HG02571 (cell line): ENCODE data around the gene NR6A1.

Source experiments
- ATAC-seq: cut with Tn5 transposase; IDR thresholded peaks from one replicate; pipeline ENCODE4 v1.9.1; 2021; ENCODE audit warnings: mild to moderate bottlenecking, moderate library complexity; ENCODE audit not compliant: unreplicated experiment

NR6A1 gene

DNA sequence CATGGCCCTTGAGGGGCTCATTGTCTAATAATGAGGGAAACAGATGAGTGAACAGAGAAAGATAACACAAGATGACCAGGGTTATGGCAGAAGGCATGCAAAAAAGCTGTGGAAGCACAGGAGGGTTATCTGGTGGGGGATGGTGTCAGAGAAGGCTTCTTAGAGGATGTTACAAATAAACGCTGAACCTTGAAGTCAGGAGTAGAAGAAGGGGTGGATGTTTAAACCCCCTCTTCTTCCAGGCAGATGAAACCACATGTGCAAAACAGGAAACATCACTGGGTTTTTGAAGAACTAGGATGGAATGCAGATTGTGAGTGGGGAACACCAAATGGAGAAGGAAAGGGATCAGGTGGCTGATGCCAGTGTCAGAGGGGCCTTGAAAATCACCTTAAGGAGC is 222.1 kb downstream of the NR6A1 start:
- no peak for ATAC-seq

GRCh38 chr9:124544535-124544934 is 226.6 kb downstream of the NR6A1 start:
- no peak for ATAC-seq

- ATAC-seq: no peak
Observed at GRCh38 chr9:124541824-124542223, 229.3 kb downstream of the NR6A1 start.

DNA sequence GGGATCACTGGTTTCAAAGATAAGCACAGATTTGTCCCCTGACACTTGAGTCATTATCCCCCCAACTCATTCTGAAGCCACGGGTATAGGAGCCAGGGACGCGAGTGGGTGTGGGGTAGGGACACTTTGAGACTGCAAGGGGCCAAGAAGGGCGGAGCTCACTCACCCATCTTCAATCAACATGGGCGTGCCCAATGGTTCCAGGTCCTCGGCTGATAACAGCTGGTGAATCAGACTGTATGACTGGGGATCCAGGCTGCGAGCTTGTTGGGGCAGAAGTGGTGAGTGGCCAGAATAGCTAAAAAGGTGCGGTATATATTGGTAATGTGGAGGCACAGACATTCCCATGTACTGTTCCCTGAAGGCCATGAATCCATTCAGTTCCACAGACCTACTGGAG is 233.2 kb downstream of the NR6A1 start:
- no peak for ATAC-seq

GRCh38 chr9:124535846-124536245 is 235.3 kb downstream of the NR6A1 start:
- no peak for ATAC-seq

DNA sequence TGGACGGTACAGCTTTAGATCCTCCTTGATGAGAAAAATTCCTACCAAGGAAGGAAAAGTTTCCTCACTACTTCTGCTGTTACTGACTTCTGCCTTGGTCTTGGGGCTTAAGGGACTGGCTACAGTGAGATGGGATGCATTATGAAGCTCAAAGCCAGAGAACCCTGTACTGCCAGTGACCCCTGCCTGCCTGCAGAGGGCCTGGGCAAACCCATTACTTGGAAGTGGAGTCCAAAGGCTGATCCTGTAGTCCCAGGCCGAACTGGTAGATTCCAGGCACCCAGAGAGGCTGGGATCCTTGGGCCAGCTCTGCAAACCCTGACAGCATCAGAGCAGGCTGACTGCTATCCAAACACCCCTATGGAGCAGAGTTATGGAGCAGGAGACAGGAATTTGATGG is 238.2 kb downstream of the NR6A1 start:
- ATAC-seq: no peak

DNA sequence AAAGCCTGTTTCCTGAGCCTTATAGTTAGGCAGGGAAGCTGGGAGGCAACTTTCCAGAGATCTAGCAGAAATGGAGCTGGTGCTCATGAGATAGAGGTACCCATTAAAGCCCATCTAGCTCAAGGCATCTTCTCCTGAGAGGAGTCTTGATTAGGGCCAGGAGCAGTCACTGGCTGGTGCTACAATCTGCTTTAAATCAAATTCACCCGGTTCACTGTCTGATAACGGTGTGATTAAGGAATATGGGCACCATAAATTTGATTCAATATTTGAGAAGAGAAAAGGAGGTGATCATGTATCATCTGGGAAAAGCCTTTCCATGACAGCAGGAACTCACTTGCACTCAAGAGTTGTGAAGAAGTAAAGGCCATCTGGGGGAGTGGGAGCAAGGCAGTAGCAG is 240.0 kb downstream of the NR6A1 start:
- no peak for ATAC-seq

DNA sequence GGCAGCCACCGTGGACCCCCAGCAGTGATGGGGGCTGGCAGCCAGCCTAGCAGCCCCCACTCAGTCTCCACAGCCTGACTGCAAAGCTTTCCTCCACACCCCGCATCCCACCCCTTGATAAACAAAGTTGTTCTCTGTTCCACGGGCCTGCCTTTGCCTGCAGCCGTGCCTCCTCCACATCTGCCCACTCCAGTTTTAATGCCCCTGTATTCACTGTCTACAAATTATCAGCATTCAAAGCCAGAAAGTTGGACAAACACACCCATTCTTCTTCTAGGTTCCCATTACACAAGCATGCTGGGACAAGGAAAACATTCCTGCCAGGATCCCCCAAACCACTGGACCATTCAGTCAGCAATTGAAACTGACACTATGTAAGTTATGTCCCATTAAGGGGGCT is 240.9 kb downstream of the NR6A1 start:
- ATAC-seq: no peak

- no peak for ATAC-seq
Observed at GRCh38 chr9:124527781-124528180, 243.3 kb downstream of the NR6A1 start.

GRCh38 chr9:124526174-124526573 is 244.9 kb downstream of the NR6A1 start:
- ATAC-seq: no peak

GRCh38 chr9:124522121-124523098 is 248.7 kb downstream of the NR6A1 start:
- no peak for ATAC-seq

- no peak for ATAC-seq
Observed at GRCh38 chr9:124521142-124521541, 250.0 kb downstream of the NR6A1 start.

DNA sequence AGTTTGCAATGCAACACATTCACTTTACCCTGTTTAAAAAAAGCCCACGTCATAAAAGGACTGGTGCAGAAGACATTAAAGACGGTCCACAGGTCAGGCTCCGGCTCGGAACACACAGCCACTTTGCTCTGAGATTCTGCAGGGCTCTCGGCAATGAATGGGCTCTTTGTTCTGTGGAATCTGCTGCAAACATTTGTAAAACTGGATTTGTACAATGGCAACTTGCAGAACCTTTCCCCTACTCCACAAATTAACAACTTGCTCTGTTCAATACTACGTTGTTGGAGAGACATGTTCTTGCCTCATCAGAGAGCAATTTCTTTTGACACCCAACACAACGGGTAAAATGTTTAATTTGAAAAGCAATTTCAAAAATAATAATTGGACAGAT is 250.9 kb downstream of the NR6A1 start:
- ATAC-seq: no peak

DNA sequence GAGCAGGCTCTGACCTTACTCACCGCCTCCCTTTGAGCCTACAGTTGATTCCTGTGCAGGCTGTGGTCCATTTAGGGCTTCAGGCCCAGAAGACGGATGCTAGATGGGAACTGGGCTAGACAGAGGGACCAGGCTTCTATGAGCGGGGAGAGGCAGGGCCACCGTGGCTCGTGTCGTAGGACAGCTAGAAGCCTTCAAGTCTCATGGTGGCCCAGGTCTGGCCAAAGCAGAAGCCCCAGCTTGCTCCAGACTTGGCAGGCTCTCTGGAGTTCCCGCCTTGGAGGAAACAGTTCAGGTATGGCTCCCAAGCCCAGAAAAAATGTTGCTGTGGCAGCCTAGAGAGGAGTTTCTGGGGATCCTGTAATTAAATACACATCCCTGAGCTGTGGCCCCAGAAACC is 253.0 kb downstream of the NR6A1 start:
- no peak for ATAC-seq

DNA sequence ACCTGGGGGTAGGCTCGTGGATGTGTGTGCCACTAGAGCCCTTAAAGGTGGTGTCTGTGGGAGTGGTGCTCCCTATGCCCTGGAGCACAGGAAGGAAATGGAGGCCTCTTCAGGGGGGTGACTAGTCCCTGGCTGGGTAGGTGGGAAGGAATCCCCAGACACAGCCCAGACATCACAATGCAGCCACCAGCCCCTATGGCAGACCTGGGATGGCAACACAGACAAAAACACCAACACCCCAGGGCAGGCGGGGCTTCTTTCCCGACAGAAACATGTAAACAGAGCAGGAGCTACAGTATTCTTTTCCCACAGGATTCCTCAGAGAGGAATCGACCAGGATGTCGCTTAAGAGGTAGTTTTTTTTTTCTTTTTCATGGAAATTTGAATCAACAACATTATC is 253.5 kb downstream of the NR6A1 start:
- ATAC-seq: no peak

DNA sequence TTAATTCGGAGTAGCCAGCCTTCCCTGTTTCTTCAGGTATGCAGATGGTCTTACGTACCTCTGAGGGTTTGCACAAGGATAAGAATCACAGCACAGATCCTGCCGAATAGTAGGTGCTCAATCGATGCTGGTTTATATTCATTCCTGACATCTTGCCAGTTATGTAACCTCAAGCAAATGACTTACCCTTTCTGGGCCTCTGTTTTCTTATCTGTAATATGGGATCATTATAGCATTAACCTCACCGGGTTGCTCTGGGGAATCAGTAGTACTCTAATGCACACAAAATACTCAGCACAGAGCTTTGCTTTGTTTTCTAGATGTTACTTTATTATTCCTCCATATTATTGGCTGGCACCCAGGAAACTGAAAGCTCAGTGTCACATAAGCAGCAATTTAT is 256.2 kb downstream of the NR6A1 start:
- ATAC-seq: no peak

DNA sequence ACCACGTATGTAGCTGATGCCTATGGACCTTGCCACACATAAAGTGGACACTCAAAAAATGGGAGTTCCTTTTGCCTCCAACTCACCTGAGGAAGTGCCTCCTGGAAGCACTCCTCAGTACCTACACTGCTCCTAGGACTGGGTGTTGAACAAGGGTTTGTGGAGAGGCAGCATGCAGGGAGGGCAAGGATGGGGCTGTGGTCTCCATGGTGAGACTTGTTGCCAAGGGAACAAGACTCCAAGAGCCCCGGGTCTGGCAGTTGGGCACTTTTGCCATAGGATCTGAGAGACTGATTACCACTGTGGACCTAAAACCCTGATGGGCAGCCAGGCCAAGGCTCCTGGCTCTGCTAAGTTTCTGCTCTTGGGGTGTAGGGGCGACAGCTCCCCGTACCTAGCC is 257.0 kb downstream of the NR6A1 start:
- ATAC-seq: no peak

- ATAC-seq: no peak
Observed at GRCh38 chr9:124513376-124513994, 257.6 kb downstream of the NR6A1 start.

- ATAC-seq: no peak
Observed at GRCh38 chr9:124512806-124513204, 258.3 kb downstream of the NR6A1 start.

DNA sequence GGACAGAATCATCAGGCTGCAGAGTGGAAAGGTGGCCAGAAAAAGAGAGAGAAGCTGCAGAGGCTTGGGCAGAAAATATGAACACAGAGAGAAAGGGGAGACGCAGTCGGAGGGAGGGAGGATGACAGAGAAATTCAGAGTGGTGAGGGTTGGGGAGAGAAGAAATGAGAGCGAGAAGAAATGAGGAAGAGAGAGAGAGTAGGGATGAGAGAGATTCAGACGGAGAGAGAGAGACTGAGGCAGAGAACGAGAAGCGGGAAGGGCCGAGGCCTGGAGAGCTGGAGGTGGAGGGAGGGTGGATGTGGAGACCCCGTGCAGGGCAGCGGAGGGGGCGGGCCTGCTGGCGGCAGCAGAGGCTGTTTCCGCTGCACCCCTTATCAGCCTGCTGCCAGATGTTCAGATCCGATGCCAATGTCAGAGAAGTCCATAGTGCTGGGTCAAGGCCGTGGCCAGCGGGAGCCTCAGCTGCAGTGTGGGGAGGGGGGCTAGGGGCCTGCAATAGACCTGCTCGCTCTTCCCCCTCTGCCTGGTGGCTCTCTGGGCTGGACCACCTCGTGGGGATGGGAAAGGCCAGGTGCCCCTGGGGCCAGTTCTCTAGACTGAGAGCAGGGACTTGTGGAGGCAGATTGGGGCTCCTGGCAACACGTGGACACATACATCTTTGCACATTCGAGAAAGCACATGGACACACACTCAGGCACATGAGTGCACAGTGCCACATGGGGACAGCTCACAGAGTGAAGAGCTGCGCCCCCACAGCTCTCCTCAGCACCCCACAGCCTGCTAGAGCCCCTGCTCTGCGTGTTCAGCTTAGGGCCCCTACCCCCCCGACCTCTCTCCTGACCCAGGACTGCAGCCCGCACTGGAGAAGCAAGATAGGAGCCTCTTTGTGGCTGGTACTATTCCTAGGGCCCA is 259.0 kb downstream of the NR6A1 start:
- no peak for ATAC-seq

DNA sequence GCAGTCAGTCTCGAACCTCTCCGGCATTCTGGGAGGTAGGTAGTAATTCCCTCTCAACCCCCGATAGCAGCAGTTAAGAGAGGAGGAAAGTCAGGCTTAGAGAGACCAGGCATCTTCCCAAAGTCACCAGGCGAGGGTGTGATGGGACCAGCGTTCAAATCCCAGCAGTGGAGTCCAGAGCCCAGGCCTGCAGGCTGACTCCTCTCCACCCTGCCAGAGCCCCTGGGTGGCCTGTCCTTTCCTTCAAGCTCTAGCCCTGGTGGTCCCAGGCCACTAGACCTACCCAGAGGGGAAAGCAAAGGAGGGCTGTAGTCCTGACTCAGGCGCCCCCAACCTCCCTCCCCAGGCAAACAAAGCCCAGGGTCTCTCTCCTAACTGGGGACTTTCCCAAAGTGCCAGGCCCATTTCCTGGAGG is 259.7 kb downstream of the NR6A1 start:
- no peak for ATAC-seq
